OCI-LY3 (cell line): ENCODE results near the gene TMEM87B.

Source experiments
- H2AFZ ChIP-seq: fragments of 200-600, 300-600 bp; shearing (Covaris generic); 2 replicates; pipeline ENCODE4 v1.6.0; 2014; ENCODE audit warnings: antibody characterized with exemption, low read depth, low read length
- H3K27ac ChIP-seq: fragments of 200-600, 300-600 bp; sonication (generic); 2 replicates; pipeline ENCODE4 v1.5.1; 2014; ENCODE audit warnings: mild to moderate bottlenecking, low read length, moderate library complexity, mixed read lengths
- H3K27me3 ChIP-seq: fragments of 200-600, 300-600 bp; sonication (generic); 2 replicates; pipeline ENCODE4 v1.6.1; 2014; ENCODE audit warnings: low read depth, low read length, mixed read lengths
- H3K36me3 ChIP-seq: fragments of 200-600, 300-600 bp; sonication (generic); replicated peaks from 2 replicates; pipeline ENCODE3; 2014; ENCODE audit warnings: low read depth, low read length, mixed read lengths
- H3K4me1 ChIP-seq: fragments of 300-600, 200-600 bp; sonication (generic); 2 replicates; pipeline ENCODE4 v1.6.1; 2014; ENCODE audit warnings: low read length, mixed read lengths
- H3K4me2 ChIP-seq: fragments of 200-600, 300-600 bp; sonication (generic); 2 replicates; pipeline ENCODE4 v1.6.1; 2014; ENCODE audit warnings: low read length, mixed read lengths
- H3K4me3 ChIP-seq: fragments of 300-600, 200-600 bp; sonication (generic); 2 replicates; pipeline ENCODE4 v1.5.1; 2014; ENCODE audit warnings: antibody characterized with exemption, mild to moderate bottlenecking, low read length, moderate library complexity
- H3K79me2 ChIP-seq: fragments of 300-600, 200-600 bp; shearing (Covaris generic); 2 replicates; pipeline ENCODE4 v1.6.1; 2014; ENCODE audit warnings: mild to moderate bottlenecking, low read length, mixed read lengths
- H3K9ac ChIP-seq: fragments of 300-600, 200-600 bp; shearing (Covaris generic); 2 replicates; pipeline ENCODE4 v1.6.0; 2014; ENCODE audit warnings: mild to moderate bottlenecking, low read length, moderate library complexity
- H3K9me3 ChIP-seq: fragments of 200-600, 300-600 bp; shearing (Covaris generic); 2 replicates; pipeline ENCODE4 v1.6.1; 2014; ENCODE audit warnings: low read length, mixed read lengths; ENCODE audit not compliant: insufficient read depth
- H4K20me1 ChIP-seq: fragments of 200-600, 300-600 bp; sonication (generic); 2 replicates; pipeline ENCODE4 v1.6.1; 2016; ENCODE audit warnings: low read length, mixed read lengths; ENCODE audit not compliant: insufficient read depth
- EZH2phosphoT487 ChIP-seq: fragments of 200-600 bp; shearing (Covaris generic); IDR thresholded peaks from 2 replicates; pipeline ENCODE4 v1.6.1; 2018; ENCODE audit warnings: antibody characterized with exemption, mixed run types, low read depth
- TF ChIP-seq, protein P1 (sequence below): fragments of 200-600, 300-600 bp; sonication (generic); IDR thresholded peaks from 2 replicates; pipeline ENCODE4 v1.5.1; 2014; ENCODE audit warnings: antibody characterized with exemption, low read length, low read depth

Gene TMEM87B

DNA sequence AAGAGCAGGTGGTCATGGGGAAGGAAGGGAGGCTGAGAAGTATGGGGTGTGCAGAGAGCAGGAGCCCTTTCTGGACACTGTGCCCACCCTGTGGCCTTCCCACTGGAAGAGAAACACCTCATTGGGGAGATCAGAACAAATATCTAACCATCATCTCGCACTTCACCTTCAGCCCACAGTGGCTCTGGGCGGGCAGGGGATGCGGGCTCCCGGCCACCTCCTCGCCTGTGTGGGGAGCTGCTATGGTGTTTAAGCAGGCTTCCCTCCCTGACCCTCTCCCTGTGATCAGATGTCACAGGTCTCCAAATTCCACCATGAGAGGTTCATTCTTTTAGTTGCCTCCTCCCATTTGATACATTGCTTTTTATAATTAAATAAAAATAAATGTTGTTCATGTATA is 88.1 kb downstream of the TMEM87B start:
- no peaks in the 10 kb centered on the region for H3K4me1 ChIP-seq
- no peak for TF ChIP-seq EZH2phosphoT487
- TF ChIP-seq, protein P1, sequence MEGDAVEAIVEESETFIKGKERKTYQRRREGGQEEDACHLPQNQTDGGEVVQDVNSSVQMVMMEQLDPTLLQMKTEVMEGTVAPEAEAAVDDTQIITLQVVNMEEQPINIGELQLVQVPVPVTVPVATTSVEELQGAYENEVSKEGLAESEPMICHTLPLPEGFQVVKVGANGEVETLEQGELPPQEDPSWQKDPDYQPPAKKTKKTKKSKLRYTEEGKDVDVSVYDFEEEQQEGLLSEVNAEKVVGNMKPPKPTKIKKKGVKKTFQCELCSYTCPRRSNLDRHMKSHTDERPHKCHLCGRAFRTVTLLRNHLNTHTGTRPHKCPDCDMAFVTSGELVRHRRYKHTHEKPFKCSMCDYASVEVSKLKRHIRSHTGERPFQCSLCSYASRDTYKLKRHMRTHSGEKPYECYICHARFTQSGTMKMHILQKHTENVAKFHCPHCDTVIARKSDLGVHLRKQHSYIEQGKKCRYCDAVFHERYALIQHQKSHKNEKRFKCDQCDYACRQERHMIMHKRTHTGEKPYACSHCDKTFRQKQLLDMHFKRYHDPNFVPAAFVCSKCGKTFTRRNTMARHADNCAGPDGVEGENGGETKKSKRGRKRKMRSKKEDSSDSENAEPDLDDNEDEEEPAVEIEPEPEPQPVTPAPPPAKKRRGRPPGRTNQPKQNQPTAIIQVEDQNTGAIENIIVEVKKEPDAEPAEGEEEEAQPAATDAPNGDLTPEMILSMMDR = no peak
- no peaks in the 10 kb centered on the region for H3K9me3 ChIP-seq
- H3K79me2 ChIP-seq = no peaks in the 10 kb centered on the region
- no peak overlapping the region for H3K4me3 ChIP-seq
- no peak overlapping the region for H3K9ac ChIP-seq
- no peaks in the 10 kb centered on the region for H3K36me3 ChIP-seq
- no peaks in the 10 kb centered on the region for H4K20me1 ChIP-seq
- H3K27ac ChIP-seq = no peak overlapping the region
- H2AFZ ChIP-seq = no peak overlapping the region
- no peak overlapping the region for H3K4me2 ChIP-seq
- no peaks in the 10 kb centered on the region for H3K27me3 ChIP-seq

DNA sequence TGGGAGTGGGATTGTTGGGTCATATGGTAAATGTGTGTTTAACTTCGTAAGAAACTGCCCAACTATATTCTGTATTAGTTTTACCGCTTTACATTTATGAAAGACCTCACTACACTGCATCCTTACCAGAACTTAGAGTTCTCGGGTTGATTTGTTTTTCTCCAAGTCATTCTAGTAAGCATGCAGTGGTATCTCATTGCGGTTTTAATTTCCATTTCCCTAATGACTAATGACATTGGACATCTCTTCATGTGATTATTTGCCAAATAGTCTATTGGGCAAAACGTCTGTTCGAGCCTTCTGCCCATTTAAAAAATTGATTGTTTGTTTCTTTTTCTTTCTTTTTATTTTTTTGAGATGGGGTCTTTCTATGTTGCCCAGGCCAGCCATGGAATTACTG is 89.9 kb downstream of the TMEM87B start:
- Histone ChIP-seq H3K9me3 (no peaks in the 10 kb centered on the region), H3K27me3 (no peaks in the 10 kb centered on the region), H3K4me2 (no peak overlapping the region)

DNA sequence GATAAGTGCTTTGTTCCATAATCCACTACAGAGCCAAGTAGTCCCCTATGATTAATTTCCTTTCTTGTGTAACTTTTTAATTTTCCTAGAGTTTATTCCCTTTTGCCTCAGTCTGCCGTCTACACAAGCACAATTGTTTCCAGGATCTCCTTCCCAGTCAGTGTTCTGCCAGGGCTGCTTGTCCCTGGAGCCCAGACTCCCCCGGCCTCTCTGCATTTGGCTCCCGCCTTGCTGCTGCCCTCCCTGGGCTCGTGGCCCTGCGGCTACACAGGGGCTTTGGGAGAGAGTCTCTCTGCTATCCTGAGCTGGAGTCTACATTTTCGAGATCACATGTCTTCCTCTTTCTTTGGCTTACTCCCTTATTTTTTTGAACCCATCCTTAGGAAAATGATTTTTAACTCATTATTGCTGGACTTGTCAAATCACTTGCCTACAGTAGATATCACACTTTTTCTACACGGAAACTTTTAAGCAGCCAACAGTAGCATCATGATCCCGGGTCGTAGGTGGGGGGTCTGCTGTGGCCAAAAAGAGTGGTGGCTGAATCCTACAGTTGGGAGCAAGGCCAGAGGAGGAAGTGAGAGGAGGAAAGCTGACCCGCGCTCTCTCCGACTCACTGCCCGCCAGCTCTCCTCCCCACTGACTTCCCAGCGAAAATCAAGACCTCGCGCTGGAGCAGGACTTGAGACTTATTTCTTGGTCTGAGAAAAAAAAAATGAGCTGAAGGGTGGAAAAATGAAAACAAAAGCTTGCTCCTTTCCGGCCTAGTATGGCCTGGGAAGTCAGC is 92.5 kb downstream of the TMEM87B start:
- Histone ChIP-seq H3K27me3 (no peaks in the 10 kb centered on the region), H3K36me3 (no peaks in the 10 kb centered on the region), H3K27ac (no peak overlapping the region), H3K79me2 (no peaks in the 10 kb centered on the region), H4K20me1 (no peaks in the 10 kb centered on the region), H2AFZ (no peak overlapping the region), H3K4me1 (peaks cover 4% of the 10 kb centered on the region; the same call in 1 of the 2 replicates), H3K4me2 (no peak overlapping the region), H3K4me3 (no peak overlapping the region), H3K9ac (no peak overlapping the region), H3K9me3 (no peaks in the 10 kb centered on the region)
- no peak for TF ChIP-seq EZH2phosphoT487
- TF ChIP-seq, protein P1 = no peak

More for the DNA sequence above, 89.9 kb downstream of the TMEM87B start:
- H4K20me1 ChIP-seq = no peaks in the 10 kb centered on the region
- H3K4me1 ChIP-seq = peaks cover under 1% of the 10 kb centered on the region; the same call in 1 of the 2 replicates
- no peak overlapping the region for H3K4me3 ChIP-seq
- H3K27ac ChIP-seq = no peak overlapping the region
- no peaks in the 10 kb centered on the region for H3K79me2 ChIP-seq
- no peak overlapping the region for H3K9ac ChIP-seq
- H3K36me3 ChIP-seq = no peaks in the 10 kb centered on the region
- no peak for TF ChIP-seq EZH2phosphoT487
- H2AFZ ChIP-seq = no peak overlapping the region

DNA sequence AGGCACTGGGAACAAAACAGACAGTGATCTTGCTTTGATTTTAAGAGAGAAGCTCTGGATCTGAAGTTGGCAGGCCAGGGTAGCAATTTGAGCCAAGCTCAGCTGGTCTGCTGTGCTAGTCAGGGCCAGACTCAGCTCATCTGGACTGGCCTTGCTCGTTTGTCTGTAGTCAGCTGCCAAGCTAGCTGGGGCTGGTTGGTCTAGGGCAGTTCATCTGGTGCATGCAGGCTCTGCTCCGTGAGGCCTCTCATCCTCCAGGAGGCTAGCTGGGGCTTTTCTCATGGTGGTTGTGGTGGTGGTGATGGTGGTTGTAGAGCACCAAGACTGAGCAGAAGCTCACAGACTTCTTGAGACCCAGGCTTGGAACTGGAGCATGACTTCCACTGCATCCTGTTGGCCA is 93.4 kb downstream of the TMEM87B start:
- H3K4me1 ChIP-seq = peaks cover 4% of the 10 kb centered on the region; the same call in 1 of the 2 replicates
- H3K4me2 ChIP-seq = no peak overlapping the region

More for the DNA sequence above, 93.4 kb downstream of the TMEM87B start:
- Histone ChIP-seq H3K36me3 (no peaks in the 10 kb centered on the region), H3K9ac (no peak overlapping the region), H3K79me2 (no peaks in the 10 kb centered on the region), H4K20me1 (no peaks in the 10 kb centered on the region), H2AFZ (no peak overlapping the region), H3K9me3 (no peaks in the 10 kb centered on the region), H3K4me3 (no peak overlapping the region), H3K27me3 (no peaks in the 10 kb centered on the region), H3K27ac (no peak overlapping the region)
- TF ChIP-seq, protein P1 = no peak
- TF ChIP-seq EZH2phosphoT487 = no peak
